Fibroblast of the aortic adventitia (primary cell): Measurements from ENCODE around the gene MED12L. TPM values are rescaled to one million over a fixed set of nuclear protein-coding genes. Genes with fewer than 3 reads are reported as not detected.

Experiments used
- DNase-seq: peaks from one replicate; pipeline ENCODE4 v3.0.0-alpha.2; 2010; ENCODE audit warnings: low read depth
- H3K4me3 ChIP-seq: 2 replicates; pipeline ENCODE4 v1.5.1; 2011; ENCODE audit warnings: low read depth, mild to moderate bottlenecking, control low read depth, low read length, moderate library complexity
- CTCF ChIP-seq: IDR thresholded peaks from 2 replicates; pipeline ENCODE4 v1.5.1; 2011; ENCODE audit warnings: mild to moderate bottlenecking, low read length, control low read depth, inconsistent platforms; ENCODE audit not compliant: insufficient read depth
- total RNA-seq: library from RNA; depleted of rRNA; stranded (reverse); fragments of >200 nt; gene quantifications from 2 replicates; pipeline ENCODE4 v1.2.3, GENCODE V29; 2012; ENCODE audit warnings: low replicate concordance

MED12L gene
- total RNA-seq, 1 donor = 0.72 TPM

- DNase-seq = no peak
- no peak for TF ChIP-seq CTCF
- H3K4me3 ChIP-seq = no peak overlapping the region
Observed at GRCh38 chr3:151428386-151428785, 342.9 kb downstream of the MED12L start.

GRCh38 chr3:151430821-151431484 lies 345.5 kb downstream of the MED12L start:
- TF ChIP-seq CTCF = no peak
- DNase-seq = peak; percentile 28

GRCh38 chr3:151431940-151432339 lies 346.5 kb downstream of the MED12L start:
- peak; percentile 86 for DNase-seq
- H3K4me3 ChIP-seq = no peak overlapping the region
- TF ChIP-seq CTCF = no peak

More at GRCh38 chr3:151430821-151431484, 345.5 kb downstream of the MED12L start:
- no peak overlapping the region for H3K4me3 ChIP-seq

GRCh38 chr3:151432616-151433372 lies 347.3 kb downstream of the MED12L start:
- DNase-seq = no peak
- no peak for TF ChIP-seq CTCF
- H3K4me3 ChIP-seq = no peak overlapping the region

- H3K4me3 ChIP-seq = no peak overlapping the region
- TF ChIP-seq CTCF = no peak
- DNase-seq = peak; percentile 90
Observed at GRCh38 chr3:151434151-151434890, 348.9 kb downstream of the MED12L start.

- TF ChIP-seq CTCF = no peak
- no peak overlapping the region for H3K4me3 ChIP-seq
- DNase-seq = no peak
Observed at GRCh38 chr3:151436675-151437446, 351.4 kb downstream of the MED12L start.
